H1 (cell line): ENCODE measurements around the gene MYO9A. TPM values are rescaled to one million over a fixed set of nuclear protein-coding genes. Genes with fewer than 3 reads are reported as not detected.

Experiments used
- CTCF ChIA-PET: fragments of 300-600 bp; sonication (Branson Sonifier 250); formaldehyde crosslinking; loops from one replicate; lab custom pipeline; 2021; ENCODE audit not compliant: partially characterized antibody; lab: Charles Lee
- POLR2A ChIA-PET: fragments of 300-600 bp; sonication (Branson Sonifier 250); formaldehyde crosslinking; loops from one replicate; lab custom pipeline; 2021; ENCODE audit warnings: inconsistent platforms; ENCODE audit not compliant: partially characterized antibody; lab: Charles Lee
- DNase-seq, 2 experiments: peaks; one replicate each; pipeline versions ENCODE4 v3.0.0 to v3.0.0-alpha.2; 2010 to 2022; ENCODE audit warnings: low spot score in 2 of 2, low read depth in 1 of 2, mixed read lengths in 1 of 2
- FAIRE-seq: peaks from 2 replicates; lab custom pipeline; 2011; peaks lifted over from hg19 to GRCh38; lab: Jason Lieb, UNC
- H2AFZ ChIP-seq: 2 replicates; pipeline ENCODE4 v1.8.1; 2012; ENCODE audit warnings: low read length, inconsistent platforms
- H2AK5ac ChIP-seq: 2 replicates; pipeline ENCODE4 v1.6.1; 2013; ENCODE audit warnings: low read depth, low read length
- H2BK120ac ChIP-seq: replicated peaks from 2 replicates; pipeline ENCODE3; 2013; ENCODE audit warnings: low read depth, low read length, inconsistent platforms
- H2BK12ac ChIP-seq: 2 replicates; pipeline ENCODE4 v1.6.1; 2013; ENCODE audit warnings: low read depth, low read length
- H2BK15ac ChIP-seq: 2 replicates; pipeline ENCODE4 v1.6.1; 2013; ENCODE audit warnings: low read length
- H2BK20ac ChIP-seq: 2 replicates; pipeline ENCODE4 v1.6.1; 2013; ENCODE audit warnings: low read length
- H2BK5ac ChIP-seq: 2 replicates; pipeline ENCODE4 v1.6.1; 2013; ENCODE audit warnings: low read depth, low read length
- H3K14ac ChIP-seq: 2 replicates; pipeline ENCODE4 v1.6.1; 2013; ENCODE audit warnings: inconsistent platforms; ENCODE audit not compliant: insufficient read length
- H3K18ac ChIP-seq: 2 replicates; pipeline ENCODE4 v1.6.1; 2013; ENCODE audit warnings: low read length; ENCODE audit errors: extremely low read depth
- H3K23ac ChIP-seq: 2 replicates; pipeline ENCODE4 v1.6.1; 2013; ENCODE audit warnings: inconsistent platforms; ENCODE audit not compliant: insufficient read length
- H3K23me2 ChIP-seq: 2 replicates; pipeline ENCODE4 v1.6.1; 2013; ENCODE audit warnings: low read depth, low read length
- H3K27ac ChIP-seq: 2 replicates; pipeline ENCODE4 v1.6.1; 2011; ENCODE audit warnings: low read depth, low read length, inconsistent platforms
- H3K27me3 ChIP-seq, 4 experiments: replicated peaks in 1 of 4; 1 replicate in 1 of 4; 2 replicates in 3 of 4; pipeline versions ENCODE4 v1.6.1 to v1.8.1; 2011 to 2013; ENCODE audit warnings: low read length in 3 of 4, mild to moderate bottlenecking in 3 of 4, inconsistent platforms in 2 of 4, mixed read lengths in 2 of 4, moderate library complexity in 1 of 4; ENCODE audit not compliant: control insufficient read depth in 3 of 4, insufficient read depth in 3 of 4; ENCODE audit errors: extremely low read depth in 1 of 4
- H3K36me3 ChIP-seq, 4 experiments: 2 replicates each; pipeline versions ENCODE4 v1.6.1 to v1.8.1; 2011 to 2013; ENCODE audit warnings: mild to moderate bottlenecking in 4 of 4, low read length in 3 of 4, moderate library complexity in 2 of 4, control low read depth in 1 of 4, inconsistent platforms in 1 of 4; ENCODE audit not compliant: insufficient read depth in 4 of 4, control insufficient read depth in 2 of 4
- H3K4ac ChIP-seq: replicated peaks from 2 replicates; pipeline ENCODE3; 2013; ENCODE audit warnings: low read length, low read depth, mixed read lengths, inconsistent platforms; ENCODE audit not compliant: insufficient read length
- H3K4me1 ChIP-seq, 4 experiments: replicated peaks in 1 of 4; 1 replicate in 1 of 4; 2 replicates in 3 of 4; pipeline versions ENCODE4 v1.6.1 to v1.8.1; 2011 to 2013; ENCODE audit warnings: low read length in 3 of 4, inconsistent platforms in 2 of 4, mixed read lengths in 1 of 4; ENCODE audit not compliant: insufficient read depth in 4 of 4, control insufficient read depth in 3 of 4
- H3K4me2 ChIP-seq, 2 experiments: 2 replicates each; pipeline versions ENCODE4 v1.6.1 to v1.8.1; 2011 to 2013; ENCODE audit warnings: low read depth in 2 of 2, low read length in 2 of 2, control low read depth in 1 of 2, inconsistent platforms in 1 of 2, mild to moderate bottlenecking in 1 of 2; ENCODE audit not compliant: insufficient read depth in 1 of 2
- H3K4me3 ChIP-seq, 4 experiments: fragments of 200-600, 300-600 bp in 1 of 4; sonication (generic), shearing (Covaris generic), sonication (Bioruptor Twin) in 1 of 4; 2 replicates each; pipeline versions ENCODE4 v1.5.1 to v1.8.1; 2011 to 2016; ENCODE audit warnings: low read length in 4 of 4, low read depth in 3 of 4, control low read depth in 2 of 4, inconsistent platforms in 2 of 4, mild to moderate bottlenecking in 2 of 4, mixed read lengths in 1 of 4, moderate library complexity in 1 of 4; ENCODE audit not compliant: insufficient read depth in 2 of 4; ENCODE audit errors: extremely low read depth in 1 of 4
- H3K56ac ChIP-seq: replicated peaks from 2 replicates; pipeline ENCODE3; 2013; ENCODE audit warnings: low read depth, mild to moderate bottlenecking, mixed read lengths, low read length, inconsistent platforms; ENCODE audit not compliant: insufficient read length
- H3K79me1 ChIP-seq: 2 replicates; pipeline ENCODE4 v1.6.1; 2013; ENCODE audit warnings: low read depth, low read length, control low read depth
- H3K79me2 ChIP-seq, 2 experiments: 2 replicates each; pipeline versions ENCODE4 v1.6.1 to v1.8.1; 2012 to 2013; ENCODE audit warnings: low read length in 2 of 2, mild to moderate bottlenecking in 2 of 2, inconsistent platforms in 1 of 2; ENCODE audit not compliant: insufficient read depth in 2 of 2, control insufficient read depth in 1 of 2
- H3K9ac ChIP-seq, 4 experiments: replicated peaks in 1 of 4; 1 replicate in 1 of 4; 2 replicates in 3 of 4; pipeline versions ENCODE4 v1.6.1 to v1.8.1; 2011 to 2013; ENCODE audit warnings: low read depth in 3 of 4, low read length in 3 of 4, control low read depth in 2 of 4, mild to moderate bottlenecking in 2 of 4, moderate library complexity in 2 of 4, inconsistent platforms in 1 of 4; ENCODE audit errors: extremely low read depth in 1 of 4
- H3K9me3 ChIP-seq, 2 experiments: 2 replicates each; pipeline versions ENCODE4 v1.6.1 to v1.8.1; 2012 to 2013; ENCODE audit warnings: mild to moderate bottlenecking in 2 of 2, moderate library complexity in 2 of 2, control low read depth in 1 of 2, inconsistent platforms in 1 of 2, low read depth in 1 of 2, low read length in 1 of 2, mixed read lengths in 1 of 2; ENCODE audit not compliant: insufficient read depth in 2 of 2
- H4K20me1 ChIP-seq, 2 experiments: replicated peaks in 1 of 2; 2 replicates each; pipeline versions ENCODE3 to v1.8.1; 2011 to 2013; ENCODE audit warnings: inconsistent platforms in 2 of 2, low read length in 2 of 2, mild to moderate bottlenecking in 1 of 2; ENCODE audit not compliant: insufficient read depth in 2 of 2, control insufficient read depth in 1 of 2
- H4K5ac ChIP-seq: 2 replicates; pipeline ENCODE4 v1.6.1; 2013; ENCODE audit warnings: low read length, low read depth, mixed read lengths, inconsistent platforms; ENCODE audit not compliant: insufficient read length
- H4K8ac ChIP-seq: 2 replicates; pipeline ENCODE4 v1.8.0; 2013; ENCODE audit warnings: mild to moderate bottlenecking, moderate library complexity, low read length, inconsistent platforms; ENCODE audit not compliant: insufficient read depth; ENCODE audit errors: extremely low read depth
- H4K91ac ChIP-seq: replicated peaks from 2 replicates; pipeline ENCODE3; 2013; ENCODE audit warnings: low read length, mixed read lengths, inconsistent platforms; ENCODE audit not compliant: insufficient read length
- HDAC2 ChIP-seq, 2 experiments: fragments of 300-600 bp in 1 of 2; sonication (generic) in 1 of 2; IDR thresholded peaks; 2 replicates each; pipeline ENCODE4 v1.6.1; 2011 to 2012; ENCODE audit warnings: low read depth in 2 of 2, low read length in 2 of 2, mild to moderate bottlenecking in 2 of 2, moderate library complexity in 2 of 2, borderline replicate concordance in 1 of 2, inconsistent platforms in 1 of 2
- SIRT6 ChIP-seq: IDR thresholded peaks from one replicate; pipeline ENCODE4 v1.7.1; 2012; ENCODE audit warnings: low read length, inconsistent platforms
- TEAD4 ChIP-seq: IDR thresholded peaks from 2 replicates; pipeline ENCODE4 v1.6.1; 2012; ENCODE audit warnings: low read depth, low read length, inconsistent platforms, mixed read lengths
- WGBS, 2 experiments: shearing (Covaris generic) in 1 of 2; methylation state at CpG; one replicate each; pipeline versions ENCODE4 v1.1.6 to v1.1.7; 2013 to 2015; ENCODE audit warnings: low lambda C conversion rate in 2 of 2, mixed read lengths in 2 of 2, inconsistent platforms in 1 of 2, low coverage in 1 of 2, missing lambda C conversion rate in 1 of 2; ENCODE audit not compliant: insufficient replicate concordance in 2 of 2, insufficient coverage in 1 of 2, insufficient read length in 1 of 2; ENCODE audit errors: extremely low coverage in 1 of 2, missing lambda C conversion rate in 1 of 2; 5-methylcytosine and 5-hydroxymethylcytosine counted together
- polyA plus RNA-seq, 7 experiments: library from polyadenylated mRNA; depleted of rRNA in 3 of 7; stranded (reverse) in 5 of 7; unstranded in 2 of 7; fragments of >200 nt in 5 of 7; fragments of 200-250 nt in 2 of 7; gene quantifications; 1 replicate in 5 of 7; 2 replicates in 1 of 7; 4 replicates in 1 of 7; pipeline versions ENCODE4 v1.2.1 to v1.2.3, GENCODE V29; 2011 to 2013; ENCODE audit warnings: missing spikeins in 2 of 7, mixed read lengths in 2 of 7
- total RNA-seq: library from RNA; stranded (reverse); fragmentation: NEBNext Ultra II Directional; extraction: Animal tissue kit (Norgen Biotek cat#: 25700); gene quantifications from 2 replicates; pipeline ENCODE4 v1.2.1, GENCODE V29; 2021

MYO9A gene
- total and polyA plus RNA-seq, 2 of the 8 experiments (the other 6 are each of a cell fraction or from before 2014, with no cell fraction given) = 3.9 to 26.0 TPM

- no peak overlapping the region for H2BK120ac ChIP-seq
- H2BK12ac ChIP-seq = no peak overlapping the region
- no peak overlapping the region for H4K8ac ChIP-seq
- no peak overlapping the region for H3K14ac ChIP-seq
- H3K56ac ChIP-seq = no peak overlapping the region
- no peak overlapping the region for H2BK15ac ChIP-seq
- H4K20me1 ChIP-seq = no peaks in the 10 kb centered on the region
- 92% methylated on average over 3 of the region's 3 CpGs; no CpG with 5 or more reads in 1 of the 2 experiments for WGBS, 2 experiments
- no peak overlapping the region for H3K9ac ChIP-seq
- no peak overlapping the region for H4K91ac ChIP-seq
- no peak overlapping the region for H3K4ac ChIP-seq
- H3K27ac ChIP-seq = no peak overlapping the region
- ChIA-PET POLR2A (no interaction called here), CTCF (no interaction called here)
- H2BK5ac ChIP-seq = no peak overlapping the region
- DNase-seq (no peak), FAIRE-seq (no peak)
- H3K79me2 ChIP-seq = no peaks in the 10 kb centered on the region
- H3K4me1 ChIP-seq = no peaks in the 10 kb centered on the region
- H3K9me3 ChIP-seq = no peaks in the 10 kb centered on the region
- no peak overlapping the region for H3K4me2 ChIP-seq
- TF ChIP-seq TEAD4 (no peak), HDAC2 (IDR thresholded peaks at IDR 0.05; ENCODE audit: borderline replicate concordance in 1 of 2, low read depth in 2 of 2, low read length in 2 of 2) (no peak), SIRT6 (no peak)
- H3K79me1 ChIP-seq = no peaks in the 10 kb centered on the region
- no peaks in the 10 kb centered on the region for H3K27me3 ChIP-seq
- peaks cover 0 to 4% (median under 1%) of the 10 kb centered on the region in 4 experiments; a peak in 1 of 8 replicates for H3K36me3 ChIP-seq
- no peaks in the 10 kb centered on the region for H3K23me2 ChIP-seq
- no peak overlapping the region for H3K23ac ChIP-seq
- no peak overlapping the region for H4K5ac ChIP-seq
- no peak overlapping the region for H2AK5ac ChIP-seq
- H2BK20ac ChIP-seq = no peak overlapping the region
- no peak overlapping the region for H2AFZ ChIP-seq
- no peak overlapping the region for H3K4me3 ChIP-seq
- no peak overlapping the region for H3K18ac ChIP-seq
Observed at GRCh38 chr15:71937650-71938311, 180.2 kb downstream of the MYO9A start.
